Large intestine (tissue), 3 donors: ENCODE results near the gene LRMDA. TPM values are rescaled to one million over a fixed set of nuclear protein-coding genes. Genes with fewer than 3 reads are reported as not detected.
A peak's percentile ranks its signal among the peaks of the same experiment; 100 is the strongest.

Experiments used
- DNase-seq, 2 donors: peaks; one replicate each; pipeline versions ENCODE4 v3.0.0 to v3.0.0-alpha.2; 2013
- H3K27ac ChIP-seq: one replicate; pipeline ENCODE4 v1.5.1; 2013; ENCODE audit warnings: low read length
- H3K27me3 ChIP-seq: 2 replicates; pipeline ENCODE4 v1.6.1; 2013; ENCODE audit warnings: low read length; ENCODE audit not compliant: control insufficient read depth, insufficient read depth
- H3K36me3 ChIP-seq: 2 replicates; pipeline ENCODE4 v1.6.1; 2013; ENCODE audit warnings: low read length; ENCODE audit not compliant: control insufficient read depth, insufficient read depth
- H3K4me1 ChIP-seq: one replicate; pipeline ENCODE4 v1.6.1; 2013; ENCODE audit warnings: low read length; ENCODE audit not compliant: control insufficient read depth, insufficient read depth
- H3K4me3 ChIP-seq: one replicate; pipeline ENCODE4 v1.5.1; 2013; ENCODE audit warnings: low read length
- H3K9me3 ChIP-seq: one replicate; pipeline ENCODE4 v1.6.1; 2013; ENCODE audit warnings: mild to moderate bottlenecking, low read depth, low read length, moderate library complexity; ENCODE audit not compliant: control insufficient read depth
- WGBS: methylation state at CpG from one replicate; pipeline ENCODE4 v1.1.5; 2013; ENCODE audit warnings: low lambda C conversion rate; ENCODE audit not compliant: insufficient coverage; 5-methylcytosine and 5-hydroxymethylcytosine counted together
- polyA plus RNA-seq: library from polyadenylated mRNA; unstranded; fragments of 120-200 nt; gene quantifications from one replicate; pipeline ENCODE4 v1.2.1, GENCODE V29; 2013

Gene LRMDA
- polyA plus RNA-seq, 1 donor: 5.3 TPM

GRCh38 chr10:76318211-76318610 lies 886.8 kb downstream of the LRMDA start:
- Histone ChIP-seq H3K36me3 (no peaks in the 10 kb centered on the region), H3K4me1 (no peaks in the 10 kb centered on the region), H3K4me3 (no peak overlapping the region), H3K9me3 (peaks cover 9% of the 10 kb centered on the region), H3K27me3 (no peaks in the 10 kb centered on the region), H3K27ac (no peak overlapping the region)
- DNase-seq: no peak
- 67% methylated on average over 1 of the region's 2 CpGs for WGBS

GRCh38 chr10:76319661-76320060 lies 888.2 kb downstream of the LRMDA start:
- DNase-seq: no peak
- H3K9me3 ChIP-seq: peaks cover 9% of the 10 kb centered on the region
- WGBS: 100% methylated on average over 2 of the region's 4 CpGs
- H3K27me3 ChIP-seq: no peaks in the 10 kb centered on the region
- no peak overlapping the region for H3K27ac ChIP-seq
- H3K4me1 ChIP-seq: no peaks in the 10 kb centered on the region
- H3K4me3 ChIP-seq: no peak overlapping the region
- no peaks in the 10 kb centered on the region for H3K36me3 ChIP-seq

- Histone ChIP-seq H3K9me3 (no peaks in the 10 kb centered on the region), H3K4me1 (no peaks in the 10 kb centered on the region), H3K27ac (no peak overlapping the region), H3K27me3 (no peaks in the 10 kb centered on the region), H3K36me3 (no peaks in the 10 kb centered on the region), H3K4me3 (no peak overlapping the region)
- WGBS: 40% methylated on average over 1 of the region's 6 CpGs
- DNase-seq: peak; percentile 43 to 70
Observed at GRCh38 chr10:76324283-76324682, 892.9 kb downstream of the LRMDA start.

- Histone ChIP-seq H3K9me3 (no peaks in the 10 kb centered on the region), H3K4me1 (no peaks in the 10 kb centered on the region)
- WGBS: no CpG with 5 or more reads among the region's 2 CpGs
Observed at GRCh38 chr10:76327441-76327840, 896.0 kb downstream of the LRMDA start.

GRCh38 chr10:76328348-76328747 lies 896.9 kb downstream of the LRMDA start:
- Histone ChIP-seq H3K27ac (no peak overlapping the region), H3K27me3 (no peaks in the 10 kb centered on the region), H3K4me3 (no peak overlapping the region), H3K9me3 (no peaks in the 10 kb centered on the region), H3K4me1 (no peaks in the 10 kb centered on the region), H3K36me3 (no peaks in the 10 kb centered on the region)
- DNase-seq: no peak
- WGBS: no CpG with 5 or more reads among the region's 2 CpGs

More at GRCh38 chr10:76327441-76327840, 896.0 kb downstream of the LRMDA start:
- DNase-seq: no peak
- Histone ChIP-seq H3K27me3 (no peaks in the 10 kb centered on the region), H3K36me3 (no peaks in the 10 kb centered on the region), H3K27ac (no peak overlapping the region), H3K4me3 (no peak overlapping the region)

GRCh38 chr10:76329891-76330575 lies 898.6 kb downstream of the LRMDA start:
- 85% methylated on average over 5 of the region's 5 CpGs for WGBS
- Histone ChIP-seq H3K27me3 (no peaks in the 10 kb centered on the region), H3K27ac (no peak overlapping the region), H3K36me3 (no peaks in the 10 kb centered on the region), H3K9me3 (no peaks in the 10 kb centered on the region), H3K4me3 (no peak overlapping the region), H3K4me1 (no peaks in the 10 kb centered on the region)
- no peak for DNase-seq

- Histone ChIP-seq H3K27me3 (no peaks in the 10 kb centered on the region), H3K4me3 (no peak overlapping the region), H3K9me3 (no peaks in the 10 kb centered on the region), H3K27ac (no peak overlapping the region), H3K36me3 (no peaks in the 10 kb centered on the region), H3K4me1 (peaks cover 2% of the 10 kb centered on the region)
- DNase-seq: no peak
- WGBS: 100% methylated on average over 1 of the region's 4 CpGs
Observed at GRCh38 chr10:76331742-76332141, 900.3 kb downstream of the LRMDA start.

- H3K4me1 ChIP-seq: peaks cover 2% of the 10 kb centered on the region
- WGBS: no CpG with 5 or more reads among the region's 2 CpGs
Observed at GRCh38 chr10:76333326-76333725, 901.9 kb downstream of the LRMDA start.

GRCh38 chr10:76333796-76334195 lies 902.4 kb downstream of the LRMDA start:
- Histone ChIP-seq H3K9me3 (no peaks in the 10 kb centered on the region), H3K4me1 (peaks cover 2% of the 10 kb centered on the region), H3K4me3 (no peak overlapping the region), H3K27ac (no peak overlapping the region), H3K27me3 (no peaks in the 10 kb centered on the region), H3K36me3 (no peaks in the 10 kb centered on the region)
- WGBS: 81% methylated on average over 3 of the region's 4 CpGs
- DNase-seq: no peak

More at GRCh38 chr10:76333326-76333725, 901.9 kb downstream of the LRMDA start:
- H3K27me3 ChIP-seq: no peaks in the 10 kb centered on the region
- no peaks in the 10 kb centered on the region for H3K9me3 ChIP-seq
- no peak for DNase-seq
- H3K27ac ChIP-seq: no peak overlapping the region
- no peak overlapping the region for H3K4me3 ChIP-seq
- no peaks in the 10 kb centered on the region for H3K36me3 ChIP-seq

GRCh38 chr10:76334255-76334654 lies 902.8 kb downstream of the LRMDA start:
- Histone ChIP-seq H3K36me3 (no peaks in the 10 kb centered on the region), H3K27me3 (no peaks in the 10 kb centered on the region), H3K4me3 (no peak overlapping the region), H3K27ac (no peak overlapping the region), H3K4me1 (peaks cover 2% of the 10 kb centered on the region), H3K9me3 (no peaks in the 10 kb centered on the region)
- WGBS: 100% methylated on average over 2 of the region's 5 CpGs
- no peak for DNase-seq
